Endothelial cell of umbilical vein (primary cell): ENCODE measurements around the gene CPLX1. TPM values are rescaled to one million over a fixed set of nuclear protein-coding genes. Genes with fewer than 3 reads are reported as not detected.
"Not testable (repeated sequence)": the region's sequence is repeated elsewhere in the genome, so short reads cannot be mapped to it uniquely, and the experiment has no call there.

Experiments used
- BruUV-seq: library from RNA; stranded (reverse); fragments of 400-500 nt; replicated peaks from 2 replicates; lab custom pipeline; 2021; lab: Mats Ljungman, UMichigan
- CTCF ChIA-PET: fragments of 300-600, 350-600 bp; sonication (Branson Sonifier 250); formaldehyde crosslinking; loops from one replicate; lab custom pipeline; 2021; ENCODE audit warnings: antibody characterized with exemption, inconsistent platforms; lab: Charles Lee
- POLR2A ChIA-PET: fragments of 300-600, 350-600 bp; sonication (Branson Sonifier 250); formaldehyde crosslinking; loops from one replicate; lab custom pipeline; 2021; ENCODE audit warnings: antibody characterized with exemption, inconsistent platforms; lab: Charles Lee
- DNase-seq: peaks from one replicate; pipeline ENCODE4 v3.0.0-alpha.2; 2011; ENCODE audit warnings: low read depth, low spot score
- FAIRE-seq: peaks from 2 replicates; lab custom pipeline; 2011; peaks lifted over from hg19 to GRCh38; lab: Jason Lieb, UNC
- H2AFZ ChIP-seq: 2 replicates; pipeline ENCODE4 v1.6.0; 2012; ENCODE audit warnings: low read depth, low read length, control low read depth, inconsistent platforms
- H3K27ac ChIP-seq: 2 replicates; pipeline ENCODE4 v1.5.1; 2011; ENCODE audit warnings: low read depth, mild to moderate bottlenecking, control low read depth, low read length, moderate library complexity; ENCODE audit not compliant: insufficient read depth
- H3K27me3 ChIP-seq, 2 experiments: 2 replicates each; pipeline versions ENCODE4 v1.6.0 to v1.6.1; 2011; ENCODE audit warnings: low read length in 2 of 2, mixed read lengths in 1 of 2; ENCODE audit not compliant: control insufficient read depth in 2 of 2, insufficient read depth in 2 of 2
- H3K36me3 ChIP-seq, 2 experiments: 2 replicates in 1 of 2; 3 replicates in 1 of 2; pipeline ENCODE4 v1.5.1; 2011; ENCODE audit warnings: low read length in 2 of 2, mild to moderate bottlenecking in 1 of 2, moderate library complexity in 1 of 2; ENCODE audit not compliant: control insufficient read depth in 2 of 2, insufficient read depth in 2 of 2; ENCODE audit errors: extremely low read depth in 1 of 2
- H3K4me1 ChIP-seq: 3 replicates; pipeline ENCODE4 v1.5.1; 2011; ENCODE audit warnings: mild to moderate bottlenecking, low read length; ENCODE audit not compliant: control insufficient read depth, insufficient read depth; ENCODE audit errors: extremely low read depth
- H3K4me2 ChIP-seq: 2 replicates; pipeline ENCODE4 v1.6.1; 2011; ENCODE audit warnings: low read length, control low read depth, mixed read lengths; ENCODE audit not compliant: insufficient read depth
- H3K4me3 ChIP-seq, 3 experiments: fragments of 200-600 bp in 1 of 3; sonication (generic), shearing (Covaris generic) in 1 of 3; replicated peaks in 1 of 3; 2 replicates each; pipeline ENCODE4 v1.5.1; 2011 to 2016; ENCODE audit warnings: control low read depth in 3 of 3, low read length in 3 of 3, mild to moderate bottlenecking in 2 of 3, inconsistent platforms in 1 of 3, low read depth in 1 of 3, moderate library complexity in 1 of 3; ENCODE audit not compliant: insufficient read depth in 1 of 3
- H3K79me2 ChIP-seq: 2 replicates; pipeline ENCODE4 v1.6.0; 2012; ENCODE audit warnings: low read length, inconsistent platforms; ENCODE audit not compliant: control insufficient read depth, insufficient read depth
- H3K9ac ChIP-seq: replicated peaks from 2 replicates; pipeline ENCODE3; 2011; ENCODE audit warnings: low read length, control low read depth; ENCODE audit not compliant: insufficient read depth; ENCODE audit errors: extremely low read depth
- H3K9me1 ChIP-seq: replicated peaks from 3 replicates; pipeline ENCODE4 v1.6.0; 2011; ENCODE audit warnings: mild to moderate bottlenecking, low read length; ENCODE audit not compliant: control insufficient read depth, insufficient read depth; ENCODE audit errors: extremely low read depth
- H3K9me3 ChIP-seq: replicated peaks from 2 replicates; pipeline ENCODE4 v1.5.1; 2012; ENCODE audit warnings: low read length, inconsistent platforms; ENCODE audit not compliant: control insufficient read depth, insufficient read depth
- H4K20me1 ChIP-seq: replicated peaks from 2 replicates; pipeline ENCODE3; 2011; ENCODE audit warnings: mild to moderate bottlenecking, low read length; ENCODE audit not compliant: control insufficient read depth, insufficient read depth; ENCODE audit errors: extremely low read depth
- CTCF ChIP-seq, 2 donors: IDR thresholded peaks; 1 replicate in 1 of 2; 2 replicates in 1 of 2; pipeline ENCODE4 v1.5.1; 2011; ENCODE audit warnings: low read length in 2 of 2, mild to moderate bottlenecking in 2 of 2, moderate library complexity in 2 of 2, control low read depth in 1 of 2, inconsistent platforms in 1 of 2, low read depth in 1 of 2; ENCODE audit not compliant: insufficient read depth in 1 of 2; ENCODE audit errors: extremely low read depth in 1 of 2
- EZH2 ChIP-seq: IDR thresholded peaks from 2 replicates; pipeline ENCODE4 v1.6.1; 2012; ENCODE audit warnings: borderline replicate concordance, low read depth, mild to moderate bottlenecking, moderate library complexity, low read length, inconsistent platforms; ENCODE audit not compliant: severe bottlenecking
- FOS ChIP-seq: IDR thresholded peaks from 2 replicates; pipeline ENCODE4 v1.6.1; 2011; ENCODE audit warnings: mild to moderate bottlenecking, low read length, moderate library complexity, borderline replicate concordance; ENCODE audit not compliant: insufficient read depth
- GATA2 ChIP-seq: IDR thresholded peaks from 2 replicates; pipeline ENCODE4 v1.7.0; 2011; ENCODE audit warnings: low read depth, mild to moderate bottlenecking, moderate library complexity, mixed read lengths, low read length; ENCODE audit not compliant: insufficient read length, insufficient read depth
- JUN ChIP-seq: IDR thresholded peaks from 2 replicates; pipeline ENCODE4 v1.6.1; 2011; ENCODE audit warnings: borderline replicate concordance, low read depth; ENCODE audit not compliant: insufficient read length, insufficient read depth
- MAX ChIP-seq: IDR thresholded peaks from 2 replicates; pipeline ENCODE4 v1.6.1; 2011; ENCODE audit not compliant: insufficient read depth, insufficient read length
- MYC ChIP-seq: IDR thresholded peaks from one replicate; pipeline ENCODE4 v1.6.1; 2011; ENCODE audit warnings: mild to moderate bottlenecking, low read depth, low read length
- POLR2A ChIP-seq: IDR thresholded peaks from 2 replicates; pipeline ENCODE4 v1.6.1; 2012; ENCODE audit warnings: low read depth, mild to moderate bottlenecking, control low read depth, low read length
- POLR2AphosphoS5 ChIP-seq: IDR thresholded peaks from 2 replicates; pipeline ENCODE4 v1.6.1; 2012; ENCODE audit warnings: low read depth, mild to moderate bottlenecking, control low read depth, low read length, moderate library complexity; ENCODE audit not compliant: insufficient read depth
- dilution Hi-C: fragments of 300-500 bp; cut with MboI; formaldehyde crosslinking; loops from one replicate; pipeline ENCODE4 v1.15.0; 2019; ENCODE audit warnings: low sequenced_read_pairs; ENCODE audit not compliant: extremely low pct_ligation_motif_present
- intact Hi-C: fragments of 100-400 bp; cut with micrococcal nuclease; formaldehyde crosslinking; loops from one replicate; pipeline ENCODE4 v1.10.0; 2022
- polyA plus RNA-seq, 4 experiments: library from polyadenylated mRNA; depleted of rRNA in 3 of 4; stranded (reverse) in 3 of 4; unstranded in 1 of 4; fragments of >200 nt; gene quantifications; 2 replicates each; pipeline versions ENCODE4 v1.2.1 to v1.2.3, GENCODE V29; 2011 to 2012; ENCODE audit warnings: missing spikeins in 1 of 4
- total RNA-seq: library from RNA; stranded (reverse); gene quantifications from 2 replicates; pipeline ENCODE4 v1.2.3, GENCODE V29; 2021

CPLX1 gene
- total and polyA plus RNA-seq, 2 donors (not counting 3 experiments of a cell fraction or from before 2014, with no cell fraction given), result 1.0 to 1.8 TPM

- Histone ChIP-seq H4K20me1 (no peaks in the 10 kb centered on the region), H3K4me1 (peaks cover 11% of the 10 kb centered on the region), H3K9me3 (no peaks in the 10 kb centered on the region), H3K79me2 (peaks cover 15% of the 10 kb centered on the region), H3K27ac (no peak overlapping the region), H3K9ac (no peak overlapping the region), H3K27me3 (no peaks in the 10 kb centered on the region), H2AFZ (no peak overlapping the region), H3K4me3 (no peak overlapping the region), H3K4me2 (no peak overlapping the region), H3K9me1 (no peaks in the 10 kb centered on the region), H3K36me3 (peaks cover 3 to 26% of the 10 kb centered on the region in 2 experiments)
- intact Hi-C loops, result no loop called here
- FAIRE-seq (no peak), DNase-seq (no peak)
- dilution Hi-C loops, result no loop called here
- ChIA-PET CTCF (interaction anchor here (1.0 to 2.1 kb wide), 1 partner anchor 12 kb away, joined by 4 to 11 read pairs; no protein-coding TSS in a partner anchor), POLR2A (no interaction called here)
- BruUV-seq, result no TSS peak
- TF ChIP-seq GATA2 (no peak), MYC (no peak), MAX (no peak), POLR2AphosphoS5 (no peak), CTCF (IDR thresholded peaks at IDR 0.05; ENCODE audit: extremely low read depth in 1 of 2, insufficient read depth in 1 of 2, low read depth in 1 of 2, low read length in 2 of 2) (no peak), FOS (no peak), POLR2A (no peak), JUN (no peak), EZH2 (no peak)
Measured at GRCh38 chr4:754221-755120, 71.5 kb downstream of the CPLX1 start.

- dilution Hi-C loops, BruUV-seq, H4K20me1 ChIP-seq, H3K9me3 ChIP-seq, H3K4me3 ChIP-seq, DNase-seq, H3K27me3 ChIP-seq, H3K9me1 ChIP-seq, H3K27ac ChIP-seq, intact Hi-C loops, H3K4me2 ChIP-seq, H3K9ac ChIP-seq, FAIRE-seq, H2AFZ ChIP-seq: not testable (repeated sequence)
- ChIA-PET POLR2A (interaction anchor here (0.7 kb wide), 1 partner anchor 256 kb away, joined by 4 read pairs; no protein-coding TSS in a partner anchor), CTCF (interaction anchor here (1.6 to 2.1 kb wide), 2 partner anchors 11 to 12 kb away, joined by 5 to 11 read pairs; no protein-coding TSS in a partner anchor)
- peaks cover 7 to 31% of the 10 kb centered on the region in 2 experiments for H3K36me3 ChIP-seq
- H3K79me2 ChIP-seq, result peaks cover 15% of the 10 kb centered on the region
- H3K4me1 ChIP-seq, result peaks cover 11% of the 10 kb centered on the region
Measured at GRCh38 chr4:753186-753585, 72.7 kb downstream of the CPLX1 start.
